Muscle of leg (tissue), 16 donors: ENCODE measurements around the gene KRTAP4-3. TPM values are rescaled to one million over a fixed set of nuclear protein-coding genes. Genes with fewer than 3 reads are reported as not detected.
"Not testable (repeated sequence)": the region's sequence is repeated elsewhere in the genome, so short reads cannot be mapped to it uniquely, and the experiment has no call there.

Experiments used
- DNase-seq: peaks from one replicate; pipeline ENCODE4 v3.0.0; 2013
- H3K27ac ChIP-seq: one replicate; pipeline ENCODE4 v1.5.1; 2013; ENCODE audit warnings: mild to moderate bottlenecking, low read length, control low read depth
- H3K27me3 ChIP-seq: one replicate; pipeline ENCODE4 v1.6.1; 2013; ENCODE audit warnings: low read length; ENCODE audit not compliant: control insufficient read depth, insufficient read depth
- H3K36me3 ChIP-seq: one replicate; pipeline ENCODE4 v1.6.1; 2013; ENCODE audit warnings: low read length; ENCODE audit not compliant: control insufficient read depth, insufficient read depth
- H3K4me1 ChIP-seq: one replicate; pipeline ENCODE4 v1.6.1; 2013; ENCODE audit warnings: low read length; ENCODE audit not compliant: control insufficient read depth, insufficient read depth
- H3K4me3 ChIP-seq: one replicate; pipeline ENCODE4 v1.5.1; 2013; ENCODE audit warnings: low read length, control low read depth
- H3K9me3 ChIP-seq: replicated peaks from 2 replicates; pipeline ENCODE4 v1.6.1; 2013; ENCODE audit warnings: low read depth, low read length; ENCODE audit not compliant: control insufficient read depth
- WGBS: methylation state at CpG from one replicate; pipeline ENCODE4 v1.1.5; 2013; ENCODE audit warnings: missing lambda C conversion rate; ENCODE audit not compliant: insufficient coverage; 5-methylcytosine and 5-hydroxymethylcytosine counted together
- long read RNA-seq, 11 donors: transcript quantifications; one replicate each; lab custom pipeline, GENCODE V29; 2026
- polyA plus RNA-seq, 8 donors: library from polyadenylated mRNA; unstranded; fragments of 120-200 nt; gene quantifications; one replicate each; pipeline versions ENCODE4 v1.2.1 to v1.2.3, GENCODE V29; 2013; ENCODE audit warnings: inconsistent platforms in 1 of 8, low replicate concordance in 1 of 8; ENCODE audit not compliant: insufficient read length in 8 of 8, insufficient read depth in 1 of 8
- total RNA-seq: library from RNA; stranded (reverse); fragments of 120-200 nt; gene quantifications from one replicate; pipeline ENCODE4 v1.2.4, GENCODE V29; 2013

KRTAP4-3 gene
- not detected for total RNA-seq
- not detected for polyA plus RNA-seq
- long read RNA-seq, donor 1, result 0 reads
- long read RNA-seq, donor 2, result 0 reads
- long read RNA-seq, donor 3, result 0 reads
- long read RNA-seq, donor 4, result 0 reads
- long read RNA-seq, donor 5, result 0 reads
- long read RNA-seq, donor 6, result 0 reads
- long read RNA-seq, donor 7, result 0 reads
- long read RNA-seq, donor 8, result 0 reads
- long read RNA-seq, donor 9, result 0 reads
- long read RNA-seq, donor 10, result 0 reads
- long read RNA-seq, donor 11, result 0 reads

GRCh38 chr17:41168121-41168520, at the start of gene KRTAP4-3:
Gene KRTAP4-3, minus strand, starts transcription at chr17:41168221. Its CDS starts 49 bp downstream, at chr17:41168172.
- H3K27ac ChIP-seq, result no peak within 1 kb of the TSS
- H3K27me3 ChIP-seq, result peaks cover 2% of the 10 kb centered on the region
- H3K4me1 ChIP-seq, result no peaks in the 10 kb centered on the region
- H3K9me3 ChIP-seq, result no peaks in the 10 kb centered on the region
- H3K36me3 ChIP-seq, result no peaks in the 10 kb centered on the region
- WGBS, result no CpG with 5 or more reads among the region's 1 CpG
- H3K4me3 ChIP-seq, result no peak within 1 kb of the TSS
- no peak for DNase-seq

- Histone ChIP-seq H3K27ac (no peak overlapping the region), H3K9me3 (no peaks in the 10 kb centered on the region), H3K4me1 (no peaks in the 10 kb centered on the region), H3K27me3 (peaks cover 2% of the 10 kb centered on the region), H3K36me3 (no peaks in the 10 kb centered on the region), H3K4me3 (no peak overlapping the region)
- no peak for DNase-seq
- no CpG with 5 or more reads among the region's 1 CpG for WGBS
Observed at GRCh38 chr17:41215681-41216080, 47.7 kb upstream of the KRTAP4-3 start.

- DNase-seq, result peak; percentile 7
- no peaks in the 10 kb centered on the region for H3K4me1 ChIP-seq
- peaks cover 2% of the 10 kb centered on the region for H3K27me3 ChIP-seq
- H3K4me3 ChIP-seq, result no peak overlapping the region
- no peaks in the 10 kb centered on the region for H3K36me3 ChIP-seq
- WGBS, result 64% methylated on average over 6 of the region's 7 CpGs
- no peak overlapping the region for H3K27ac ChIP-seq
- H3K9me3 ChIP-seq, result no peaks in the 10 kb centered on the region
Observed at GRCh38 chr17:41212524-41213169, 44.6 kb upstream of the KRTAP4-3 start.

GRCh38 chr17:41211845-41212466, 43.9 kb upstream of the KRTAP4-3 start:
- peak; percentile 23 for DNase-seq
- no peak overlapping the region for H3K27ac ChIP-seq
- H3K9me3 ChIP-seq, result no peaks in the 10 kb centered on the region
- H3K4me1 ChIP-seq, result no peaks in the 10 kb centered on the region
- whole genome bisulfite sequencing, result 20% methylated on average over 1 of the region's 1 CpG
- H3K4me3 ChIP-seq, result no peak overlapping the region
- H3K27me3 ChIP-seq, result peaks cover 2% of the 10 kb centered on the region
- H3K36me3 ChIP-seq, result no peaks in the 10 kb centered on the region

- H3K27me3 ChIP-seq, result no peaks in the 10 kb centered on the region
- no peak for DNase-seq
- H3K27ac ChIP-seq, result no peak overlapping the region
- 100% methylated on average over 1 of the region's 5 CpGs for WGBS
- H3K4me1 ChIP-seq, result no peaks in the 10 kb centered on the region
- no peaks in the 10 kb centered on the region for H3K9me3 ChIP-seq
- no peaks in the 10 kb centered on the region for H3K36me3 ChIP-seq
- no peak overlapping the region for H3K4me3 ChIP-seq
Observed at GRCh38 chr17:41199421-41200078, 31.5 kb upstream of the KRTAP4-3 start.

- no CpG with 5 or more reads among the region's 1 CpG for WGBS
- H3K4me3 ChIP-seq, result no peak overlapping the region
Observed at GRCh38 chr17:41196068-41196467, 28.0 kb upstream of the KRTAP4-3 start.

GRCh38 chr17:41190328-41190727, 22.3 kb upstream of the KRTAP4-3 start:
- Histone ChIP-seq H3K36me3 (no peaks in the 10 kb centered on the region), H3K4me3 (no peak overlapping the region), H3K27ac (no peak overlapping the region), H3K9me3 (no peaks in the 10 kb centered on the region), H3K4me1 (no peaks in the 10 kb centered on the region), H3K27me3 (peaks cover 2% of the 10 kb centered on the region)
- no peak for DNase-seq
- 76% methylated on average over 3 of the region's 3 CpGs for WGBS

More at GRCh38 chr17:41196068-41196467, 28.0 kb upstream of the KRTAP4-3 start:
- no peaks in the 10 kb centered on the region for H3K36me3 ChIP-seq
- H3K4me1 ChIP-seq, result no peaks in the 10 kb centered on the region
- no peak overlapping the region for H3K27ac ChIP-seq
- no peak for DNase-seq
- H3K27me3 ChIP-seq, result no peaks in the 10 kb centered on the region
- no peaks in the 10 kb centered on the region for H3K9me3 ChIP-seq

GRCh38 chr17:41189837-41190318, 21.9 kb upstream of the KRTAP4-3 start, which contains the start of gene KRTAP9-1:
Gene KRTAP9-1, plus strand, starts transcription at chr17:41189887. Its CDS starts 0 bp downstream, at chr17:41189887.
- not testable (repeated sequence) for DNase-seq, H3K36me3 ChIP-seq, H3K9me3 ChIP-seq, H3K27me3 ChIP-seq, H3K4me1 ChIP-seq, H3K4me3 ChIP-seq, H3K27ac ChIP-seq
- WGBS, result 83% methylated on average over 1 of the region's 1 CpG

- peak; percentile 25 for DNase-seq
- 87% methylated on average over 2 of the region's 2 CpGs for WGBS
- no peaks in the 10 kb centered on the region for H3K4me1 ChIP-seq
- no peaks in the 10 kb centered on the region for H3K36me3 ChIP-seq
- no peak overlapping the region for H3K27ac ChIP-seq
- peaks cover 2% of the 10 kb centered on the region for H3K27me3 ChIP-seq
- no peak overlapping the region for H3K4me3 ChIP-seq
- no peaks in the 10 kb centered on the region for H3K9me3 ChIP-seq
Observed at GRCh38 chr17:41186872-41187271, 18.9 kb upstream of the KRTAP4-3 start.

GRCh38 chr17:41185001-41185400, 17.0 kb upstream of the KRTAP4-3 start:
- Histone ChIP-seq H3K4me3 (no peak overlapping the region), H3K27me3 (peaks cover 2% of the 10 kb centered on the region)
- DNase-seq, result no peak

More at GRCh38 chr17:41185001-41185400, 17.0 kb upstream of the KRTAP4-3 start:
- Histone ChIP-seq H3K4me1 (no peaks in the 10 kb centered on the region), H3K36me3 (no peaks in the 10 kb centered on the region), H3K27ac (no peak overlapping the region), H3K9me3 (no peaks in the 10 kb centered on the region)
- no CpG with 5 or more reads among the region's 1 CpG for WGBS
